Stimulated activated naive CD4-positive, alpha-beta T cell (primary cell): ENCODE data around the gene ZNF324B.
A peak's percentile ranks its signal among the peaks of the same experiment; 100 is the strongest.
"Not testable (repeated sequence)": the region's sequence is repeated elsewhere in the genome, so short reads cannot be mapped to it uniquely, and the experiment has no call there.

ENCODE experiments used
- DNase-seq, 6 experiments: peaks; one replicate each; lab custom pipeline; 2025; lab: John Stamatoyannopoulos, UW

Gene ZNF324B

GRCh38 chr19:58455306-58455705 lies 3.9 kb downstream of the ZNF324B start:
- no peak for DNase-seq

DNA sequence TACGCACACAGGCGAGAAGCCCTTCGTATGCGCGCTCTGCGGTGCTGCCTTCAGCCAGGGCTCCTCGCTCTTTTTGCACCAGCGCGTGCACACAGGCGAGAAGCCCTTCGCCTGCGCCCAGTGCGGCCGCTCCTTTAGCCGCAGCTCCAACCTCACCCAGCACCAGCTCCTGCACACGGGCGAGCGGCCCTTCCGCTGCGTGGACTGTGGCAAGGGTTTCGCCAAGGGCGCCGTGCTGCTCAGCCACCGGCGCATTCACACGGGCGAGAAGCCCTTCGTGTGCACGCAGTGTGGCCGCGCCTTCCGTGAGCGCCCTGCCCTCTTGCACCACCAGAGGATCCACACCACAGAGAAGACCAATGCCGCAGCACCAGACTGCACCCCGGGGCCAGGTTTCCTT lies 4.7 kb downstream of the ZNF324B start:
- no peak for DNase-seq

DNA sequence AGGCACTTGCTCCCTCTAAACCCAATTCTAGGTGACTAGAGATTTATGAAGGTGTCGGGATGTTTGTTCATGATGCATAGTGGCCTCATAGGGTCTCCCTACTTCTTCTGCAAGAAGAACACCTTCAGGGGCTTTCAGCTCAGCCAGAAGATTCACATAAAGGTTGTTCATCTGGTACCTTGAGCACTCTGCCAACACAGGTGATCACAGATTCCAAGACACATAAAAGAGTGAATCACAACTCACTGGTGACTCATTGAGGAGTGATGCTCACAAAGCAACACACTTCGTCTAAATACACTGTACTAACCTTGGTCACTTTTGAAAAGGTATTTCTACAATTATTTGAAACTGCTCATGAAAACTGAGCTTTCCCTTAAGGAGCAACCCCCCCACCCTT lies 8.6 kb downstream of the ZNF324B start:
- DNase-seq: no peak

- DNase-seq: no peak
These were observed 14.8 kb downstream of the ZNF324B start for GRCh38 chr19:58466089-58466759.

DNA sequence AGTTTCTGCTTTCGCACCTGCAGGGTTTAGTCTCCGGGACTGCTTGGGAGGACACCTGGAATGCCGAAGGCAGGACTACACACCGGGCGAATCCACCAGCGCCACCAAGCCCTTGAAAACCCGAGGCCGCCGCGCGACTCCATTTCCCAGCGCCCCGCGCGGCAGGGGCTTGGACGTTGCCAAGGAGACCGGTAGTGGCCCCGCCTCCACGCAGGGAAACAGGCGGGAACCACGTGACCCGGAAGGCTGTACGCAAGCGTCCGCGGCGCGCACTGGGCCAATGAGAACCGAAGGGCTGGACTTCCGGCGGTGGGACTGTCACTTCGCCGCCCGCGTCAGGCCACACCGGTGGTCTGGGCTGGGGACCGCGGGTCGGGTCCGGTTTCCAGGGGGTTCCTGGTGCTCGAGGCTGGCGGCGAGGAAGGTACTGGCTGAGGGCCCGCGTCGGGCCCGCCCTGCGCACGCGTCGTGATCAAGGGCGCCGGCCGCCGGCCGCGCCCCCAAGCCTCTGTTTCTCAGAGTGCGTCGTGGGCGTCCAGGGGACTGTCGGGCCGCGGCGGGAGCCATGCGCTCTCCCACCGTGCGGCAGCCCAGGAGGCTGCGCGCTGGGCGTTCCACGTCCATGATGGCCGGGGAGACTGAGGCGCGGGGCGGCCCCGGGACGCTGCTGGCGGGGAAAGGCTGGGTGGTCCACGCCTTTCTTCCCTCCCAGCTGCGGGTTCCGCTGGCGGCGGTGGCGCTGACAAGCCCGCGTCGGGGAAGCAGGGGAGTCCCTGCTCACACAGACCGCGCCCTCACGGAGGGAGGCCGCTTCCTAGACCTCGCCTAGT lies 15.6 kb downstream of the ZNF324B start, which contains the start of gene ZNF324:
ZNF324 (plus strand) TSS at position 321 of the 830 bp plus-strand sequence. CDS start 2,106 bp downstream, outside the sequence.
- DNase-seq: peak; percentile 91 to 96 (median 94)

GRCh38 chr19:58468216-58468839 lies 16.9 kb downstream of the ZNF324B start:
- DNase-seq: no peak

- DNase-seq: no peak
These were observed 18.0 kb downstream of the ZNF324B start for GRCh38 chr19:58469241-58470013.

GRCh38 chr19:58470837-58471543 lies 19.6 kb downstream of the ZNF324B start:
- DNase-seq: not testable (repeated sequence)

- no peak for DNase-seq
These were observed 20.3 kb downstream of the ZNF324B start for GRCh38 chr19:58471736-58472135.

DNA sequence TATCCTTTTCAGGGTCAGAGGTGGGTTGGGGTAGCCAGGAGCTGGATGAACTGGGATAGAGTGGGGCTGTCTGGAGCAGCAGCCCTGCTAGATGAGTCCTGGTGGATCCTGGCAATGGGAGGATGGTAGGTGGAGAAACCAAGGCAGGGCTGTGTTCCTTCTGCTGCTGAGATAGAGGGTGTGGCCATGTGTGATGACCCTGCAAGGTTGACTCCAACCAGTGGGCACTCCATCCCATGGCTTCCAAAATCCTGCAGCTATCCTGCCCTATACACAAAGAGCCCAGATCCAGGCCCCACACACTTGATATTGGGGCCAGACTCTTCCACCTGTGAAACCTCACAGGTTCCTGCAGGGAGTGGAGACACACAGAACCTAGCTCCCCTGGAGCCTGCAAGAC lies 22.4 kb downstream of the ZNF324B start:
- no peak for DNase-seq

DNA sequence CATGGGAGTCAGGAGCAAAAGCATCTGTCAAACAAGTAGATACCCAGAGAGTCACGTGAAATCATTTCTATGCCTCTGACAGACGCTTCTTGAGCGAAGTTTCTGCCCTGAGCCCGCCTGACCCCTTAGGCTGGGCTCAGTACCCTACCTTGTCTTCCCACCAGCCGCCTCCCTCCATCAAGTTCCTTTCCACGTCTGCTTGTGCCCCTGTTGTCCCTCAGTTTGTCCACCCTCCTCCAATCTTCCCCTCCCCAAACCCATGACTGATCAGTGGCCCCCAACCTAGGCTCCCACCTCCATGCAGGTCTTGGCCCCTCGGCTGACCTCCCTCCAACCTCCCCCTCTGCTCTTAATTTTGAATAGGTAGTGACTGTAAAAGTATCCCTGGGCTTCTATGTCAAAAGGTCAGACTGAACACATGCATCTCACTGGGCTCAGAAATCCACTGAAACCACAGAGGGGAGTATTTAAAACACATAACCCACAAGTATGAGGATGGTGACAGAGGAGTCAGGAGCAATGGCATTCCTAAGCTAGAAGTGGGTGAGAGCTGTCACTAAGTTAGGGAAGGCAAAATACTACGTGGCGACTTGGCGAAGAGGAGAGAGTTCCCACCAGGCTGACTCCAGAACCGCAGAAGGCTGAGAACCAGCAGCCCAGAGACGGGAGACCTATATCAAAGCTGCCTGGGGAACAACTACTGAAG lies 23.0 kb downstream of the ZNF324B start:
- no peak for DNase-seq

- peak in 1 of 6 experiments; percentile 56 for DNase-seq
These were observed 23.7 kb downstream of the ZNF324B start for GRCh38 chr19:58474997-58475713.

GRCh38 chr19:58475714-58476497 lies 24.5 kb downstream of the ZNF324B start, which contains the start of gene ZNF446:
ZNF446 (plus strand) TSS chr19:58476352; CDS start chr19:58477219, 867 bp downstream.
- peak; percentile 91 to 96 (median 95) for DNase-seq

- no peak for DNase-seq
These were observed 25.1 kb downstream of the ZNF324B start for GRCh38 chr19:58476498-58477015.

DNA sequence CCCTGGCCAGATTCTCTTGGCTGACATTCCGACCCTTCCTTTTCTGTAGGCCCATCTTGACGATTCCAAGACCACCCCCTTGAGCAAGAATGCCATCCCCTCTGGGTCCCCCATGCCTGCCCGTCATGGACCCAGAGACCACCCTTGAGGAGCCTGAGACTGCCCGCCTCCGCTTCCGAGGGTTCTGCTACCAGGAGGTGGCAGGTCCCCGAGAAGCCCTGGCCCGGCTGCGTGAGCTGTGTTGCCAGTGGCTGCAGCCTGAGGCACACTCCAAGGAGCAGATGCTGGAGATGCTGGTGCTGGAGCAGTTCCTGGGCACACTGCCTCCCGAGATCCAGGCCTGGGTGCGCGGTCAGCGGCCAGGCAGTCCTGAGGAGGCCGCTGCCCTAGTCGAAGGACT lies 25.7 kb downstream of the ZNF324B start:
- DNase-seq: no peak

GRCh38 chr19:58477871-58478270 lies 26.4 kb downstream of the ZNF324B start:
- DNase-seq: no peak

- DNase-seq: no peak
These were observed 27.9 kb downstream of the ZNF324B start for GRCh38 chr19:58479303-58479702.

GRCh38 chr19:58479736-58480480 lies 28.5 kb downstream of the ZNF324B start:
- no peak for DNase-seq
